H9 (cell line): ENCODE results near the gene OGDH. TPM values are rescaled to one million over a fixed set of nuclear protein-coding genes. Genes with fewer than 3 reads are reported as not detected.

Experiments
- DNase-seq: peaks from one replicate; pipeline ENCODE4 v3.0.0-alpha.2; 2017
- H2AFZ ChIP-seq: one replicate; pipeline ENCODE4 v1.6.1; 2013; ENCODE audit warnings: mild to moderate bottlenecking, low read length, control low read depth, moderate library complexity
- H2AK5ac ChIP-seq: 2 replicates; pipeline ENCODE4 v1.6.1; 2013; ENCODE audit warnings: low read length, control low read depth, mixed read lengths; ENCODE audit not compliant: insufficient read length
- H2BK120ac ChIP-seq: one replicate; pipeline ENCODE4 v1.6.1; 2013; ENCODE audit warnings: low read depth, mild to moderate bottlenecking, low read length, control low read depth, inconsistent platforms; ENCODE audit not compliant: poor library complexity, severe bottlenecking
- H2BK12ac ChIP-seq: 2 replicates; pipeline ENCODE4 v1.6.1; 2013; ENCODE audit warnings: low read length, control low read depth, mixed read lengths, low read depth; ENCODE audit not compliant: insufficient read length
- H2BK15ac ChIP-seq: 2 replicates; pipeline ENCODE4 v1.6.1; 2013; ENCODE audit warnings: low read depth, low read length, control low read depth
- H2BK20ac ChIP-seq: one replicate; pipeline ENCODE4 v1.6.1; 2013; ENCODE audit warnings: low read depth, mild to moderate bottlenecking, low read length, control low read depth, inconsistent platforms; ENCODE audit not compliant: poor library complexity, severe bottlenecking
- H2BK5ac ChIP-seq: 2 replicates; pipeline ENCODE4 v1.6.1; 2013; ENCODE audit warnings: low read length, control low read depth, mixed read lengths; ENCODE audit not compliant: insufficient read length
- H3K14ac ChIP-seq: 2 replicates; pipeline ENCODE4 v1.6.1; 2013; ENCODE audit warnings: low read length, control low read depth; ENCODE audit not compliant: insufficient read depth
- H3K18ac ChIP-seq: 2 replicates; pipeline ENCODE4 v1.6.1; 2013; ENCODE audit warnings: low read depth, mild to moderate bottlenecking, mixed read lengths, low read length, control low read depth; ENCODE audit not compliant: insufficient read length
- H3K23ac ChIP-seq: 2 replicates; pipeline ENCODE4 v1.6.1; 2013; ENCODE audit warnings: low read length, control low read depth, mixed read lengths, low read depth; ENCODE audit not compliant: insufficient read length
- H3K23me2 ChIP-seq: 2 replicates; pipeline ENCODE4 v1.6.1; 2013; ENCODE audit warnings: low read depth, mild to moderate bottlenecking, mixed read lengths, low read length, control low read depth; ENCODE audit not compliant: insufficient read length, poor library complexity, severe bottlenecking
- H3K27ac ChIP-seq: 2 replicates; pipeline ENCODE4 v1.5.1; 2013; ENCODE audit warnings: low read length, control low read depth, mixed read lengths, low read depth; ENCODE audit not compliant: insufficient read length
- H3K27me3 ChIP-seq: 2 replicates; pipeline ENCODE4 v1.6.1; 2013; ENCODE audit warnings: low read length, control low read depth, inconsistent platforms; ENCODE audit not compliant: insufficient read depth
- H3K4ac ChIP-seq: 2 replicates; pipeline ENCODE4 v1.6.1; 2013; ENCODE audit warnings: low read depth, mild to moderate bottlenecking, control low read depth, inconsistent platforms, low read length, moderate library complexity
- H3K4me1 ChIP-seq: 2 replicates; pipeline ENCODE4 v1.6.1; 2013; ENCODE audit warnings: low read length, control low read depth, inconsistent platforms; ENCODE audit not compliant: insufficient read depth
- H3K4me2 ChIP-seq: 2 replicates; pipeline ENCODE4 v1.6.1; 2013; ENCODE audit warnings: low read length, control low read depth, mixed read lengths; ENCODE audit not compliant: insufficient read length, insufficient read depth
- H3K56ac ChIP-seq: 2 replicates; pipeline ENCODE4 v1.6.1; 2013; ENCODE audit warnings: low read depth, mild to moderate bottlenecking, mixed read lengths, low read length, control low read depth; ENCODE audit not compliant: insufficient read length
- H3K79me1 ChIP-seq: 2 replicates; pipeline ENCODE4 v1.6.1; 2013; ENCODE audit warnings: low read depth, mild to moderate bottlenecking, moderate library complexity, low read length, control low read depth, inconsistent platforms; ENCODE audit not compliant: insufficient read depth, poor library complexity, severe bottlenecking
- H3K79me2 ChIP-seq: 2 replicates; pipeline ENCODE4 v1.6.1; 2013; ENCODE audit warnings: low read length, control low read depth, inconsistent platforms; ENCODE audit not compliant: insufficient read depth
- H3K9ac ChIP-seq: 2 replicates; pipeline ENCODE4 v1.6.1; 2013; ENCODE audit warnings: low read length, control low read depth, mixed read lengths; ENCODE audit not compliant: insufficient read length; ENCODE audit errors: extremely low read depth
- H3K9me3 ChIP-seq: one replicate; pipeline ENCODE4 v1.6.1; 2013; ENCODE audit warnings: low read depth, low read length, inconsistent platforms; ENCODE audit not compliant: control insufficient read depth
- H3T11ph ChIP-seq: one replicate; pipeline ENCODE4 v1.6.1; 2013; ENCODE audit warnings: mild to moderate bottlenecking, low read length, control low read depth, inconsistent platforms
- H4K20me1 ChIP-seq: one replicate; pipeline ENCODE4 v1.6.1; 2013; ENCODE audit not compliant: control insufficient read depth, insufficient read length, insufficient read depth
- H4K5ac ChIP-seq: 2 replicates; pipeline ENCODE4 v1.6.1; 2013; ENCODE audit warnings: low read depth, mild to moderate bottlenecking, mixed read lengths, low read length, control low read depth; ENCODE audit not compliant: insufficient read length
- H4K8ac ChIP-seq: replicated peaks from 2 replicates; pipeline ENCODE4 v1.6.1; 2013; ENCODE audit warnings: low read length, control low read depth, mixed read lengths, low read depth; ENCODE audit not compliant: insufficient read length
- H4K91ac ChIP-seq: 2 replicates; pipeline ENCODE4 v1.6.1; 2013; ENCODE audit warnings: low read depth, mild to moderate bottlenecking, moderate library complexity, mixed read lengths, low read length, control low read depth; ENCODE audit not compliant: insufficient read length
- H3K27ac Mint-ChIP-seq, 3 experiments: 2 replicates in 2 of 3; 3 replicates in 1 of 3; pipeline ENCODE4 v1.8.0; 2020 to 2021; ENCODE audit warnings: mixed read lengths in 3 of 3, mild to moderate bottlenecking in 1 of 3, moderate library complexity in 1 of 3
- H3K27me3 Mint-ChIP-seq: 2 replicates; pipeline ENCODE4 v1.8.0; 2021; ENCODE audit warnings: low read depth, mild to moderate bottlenecking, moderate library complexity, mixed read lengths
- H3K36me3 Mint-ChIP-seq, 3 experiments: 2 replicates in 2 of 3; 3 replicates in 1 of 3; pipeline ENCODE4 v1.8.0; 2020 to 2021; ENCODE audit warnings: low read depth in 3 of 3, mixed read lengths in 3 of 3; ENCODE audit not compliant: insufficient read depth in 1 of 3
- H3K4me1 Mint-ChIP-seq, 2 experiments: 2 replicates each; pipeline ENCODE4 v1.8.0; 2020; ENCODE audit warnings: mixed read lengths in 2 of 2
- H3K4me3 Mint-ChIP-seq, 2 experiments: 2 replicates in 1 of 2; 3 replicates in 1 of 2; pipeline ENCODE4 v1.8.0; 2020 to 2021; ENCODE audit warnings: mild to moderate bottlenecking in 2 of 2, mixed read lengths in 2 of 2, moderate library complexity in 1 of 2
- H3K9me3 Mint-ChIP-seq, 2 experiments: 2 replicates in 1 of 2; 3 replicates in 1 of 2; pipeline ENCODE4 v1.8.0; 2020; ENCODE audit warnings: mild to moderate bottlenecking in 2 of 2, mixed read lengths in 2 of 2, moderate library complexity in 1 of 2
- WGBS: extraction: QIAGEN DNeasy Blood & Tissue Kit; methylation state at CpG from one replicate; pipeline ENCODE4 v1.1.7; 2013; ENCODE audit warnings: missing lambda C conversion rate, low lambda C conversion rate, mixed read lengths; ENCODE audit not compliant: insufficient read length; ENCODE audit errors: extremely low coverage; 5-methylcytosine and 5-hydroxymethylcytosine counted together
- total RNA-seq: library from RNA; stranded (reverse); gene quantifications from 2 replicates; pipeline ENCODE4 v1.2.1, GENCODE V29; 2021
- TF ChIP-seq, protein P1 (sequence below): fragments of 200-600 bp; sonication (generic); conservative IDR thresholded peaks from 3 replicates; pipeline ENCODE4 v1.8.0; 2021; ENCODE audit warnings: antibody characterized with exemption, mild to moderate bottlenecking

Gene OGDH
- total RNA-seq, 1 experiment from 2014 or later: 77.3 TPM

DNA sequence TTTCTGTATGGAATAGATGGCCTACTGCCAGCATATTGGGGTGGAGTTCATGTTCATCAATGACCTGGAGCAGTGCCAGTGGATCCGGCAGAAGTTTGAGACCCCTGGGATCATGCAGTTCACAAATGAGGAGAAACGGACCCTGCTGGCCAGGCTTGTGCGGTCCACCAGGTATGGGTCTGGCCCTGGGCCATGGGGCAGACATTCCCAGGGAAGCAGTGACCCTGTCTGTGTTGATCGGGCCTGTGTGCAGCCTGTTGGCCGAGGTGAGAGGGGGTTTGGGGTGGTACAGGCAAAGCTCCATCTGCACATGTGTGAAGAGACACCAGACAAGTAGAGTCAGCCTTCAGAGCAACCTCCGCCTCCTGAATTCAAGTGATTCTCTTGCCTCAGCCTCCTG lies 67.3 kb downstream of the OGDH start:
- H4K5ac ChIP-seq: no peak overlapping the region
- no peak overlapping the region for H3K56ac ChIP-seq
- H2AFZ ChIP-seq: no peak overlapping the region
- no peaks in the 10 kb centered on the region for H3K4me1 ChIP-seq
- no peak overlapping the region for H3K14ac ChIP-seq
- H3K4ac ChIP-seq: no peak overlapping the region
- H4K20me1 ChIP-seq: no peaks in the 10 kb centered on the region
- H2BK12ac ChIP-seq: no peak overlapping the region
- no peak overlapping the region for H2BK5ac ChIP-seq
- H2BK15ac ChIP-seq: no peak overlapping the region
- Mint-ChIP-seq H3K4me1 (no peaks in the 10 kb centered on the region), H3K27me3 (no peaks in the 10 kb centered on the region), H3K9me3 (no peaks in the 10 kb centered on the region), H3K36me3 (peaks cover 11 to 51% (median 21%) of the 10 kb centered on the region in 3 experiments), H3K27ac (no peak overlapping the region), H3K4me3 (no peak overlapping the region)
- no peak overlapping the region for H3K4me2 ChIP-seq
- no peaks in the 10 kb centered on the region for H3K27me3 ChIP-seq
- no peak overlapping the region for H2BK120ac ChIP-seq
- TF ChIP-seq, protein P1, sequence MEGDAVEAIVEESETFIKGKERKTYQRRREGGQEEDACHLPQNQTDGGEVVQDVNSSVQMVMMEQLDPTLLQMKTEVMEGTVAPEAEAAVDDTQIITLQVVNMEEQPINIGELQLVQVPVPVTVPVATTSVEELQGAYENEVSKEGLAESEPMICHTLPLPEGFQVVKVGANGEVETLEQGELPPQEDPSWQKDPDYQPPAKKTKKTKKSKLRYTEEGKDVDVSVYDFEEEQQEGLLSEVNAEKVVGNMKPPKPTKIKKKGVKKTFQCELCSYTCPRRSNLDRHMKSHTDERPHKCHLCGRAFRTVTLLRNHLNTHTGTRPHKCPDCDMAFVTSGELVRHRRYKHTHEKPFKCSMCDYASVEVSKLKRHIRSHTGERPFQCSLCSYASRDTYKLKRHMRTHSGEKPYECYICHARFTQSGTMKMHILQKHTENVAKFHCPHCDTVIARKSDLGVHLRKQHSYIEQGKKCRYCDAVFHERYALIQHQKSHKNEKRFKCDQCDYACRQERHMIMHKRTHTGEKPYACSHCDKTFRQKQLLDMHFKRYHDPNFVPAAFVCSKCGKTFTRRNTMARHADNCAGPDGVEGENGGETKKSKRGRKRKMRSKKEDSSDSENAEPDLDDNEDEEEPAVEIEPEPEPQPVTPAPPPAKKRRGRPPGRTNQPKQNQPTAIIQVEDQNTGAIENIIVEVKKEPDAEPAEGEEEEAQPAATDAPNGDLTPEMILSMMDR: no peak
- no peak overlapping the region for H3K9ac ChIP-seq
- H4K8ac ChIP-seq: no peak overlapping the region
- no peak overlapping the region for H4K91ac ChIP-seq
- no peak overlapping the region for H3K18ac ChIP-seq
- no peak for DNase-seq
- no peaks in the 10 kb centered on the region for H3K23me2 ChIP-seq
- no peak overlapping the region for H3K27ac ChIP-seq
- no peaks in the 10 kb centered on the region for H3K79me2 ChIP-seq
- H3K23ac ChIP-seq: no peak overlapping the region
- H3K9me3 ChIP-seq: no peaks in the 10 kb centered on the region
- H2BK20ac ChIP-seq: no peak overlapping the region
- no peak overlapping the region for H3T11ph ChIP-seq
- H3K79me1 ChIP-seq: no peaks in the 10 kb centered on the region
- WGBS: no CpG with 5 or more reads among the region's 6 CpGs
- no peak overlapping the region for H2AK5ac ChIP-seq
